Suprapubic skin (tissue), 4 donors: ENCODE results near the gene B3GALT5. TPM values are rescaled to one million over a fixed set of nuclear protein-coding genes. Genes with fewer than 3 reads are reported as not detected.

Source experiments
- DNase-seq, 2 donors: peaks; one replicate each; pipeline ENCODE4 v3.0.0-alpha.2; 2019; ENCODE audit warnings: low spot score in 2 of 2
- H3K27ac ChIP-seq: fragments of 200-600 bp; sonication (generic); one replicate; pipeline ENCODE4 v1.5.1; 2019
- H3K27me3 ChIP-seq: fragments of 200-600 bp; sonication (generic); one replicate; pipeline ENCODE4 v1.5.1; 2019
- H3K36me3 ChIP-seq: fragments of 200-600 bp; sonication (generic); one replicate; pipeline ENCODE4 v1.5.1; 2019
- H3K4me1 ChIP-seq: fragments of 200-600 bp; sonication (generic); one replicate; pipeline ENCODE4 v1.5.1; 2019
- H3K4me3 ChIP-seq: fragments of 200-600 bp; sonication (generic); one replicate; pipeline ENCODE4 v1.5.1; 2019; ENCODE audit warnings: mild to moderate bottlenecking
- H3K9me3 ChIP-seq: fragments of 200-600 bp; sonication (generic); one replicate; pipeline ENCODE4 v1.5.1; 2019
- EP300 ChIP-seq: sonication (generic); formaldehyde crosslinking; IDR thresholded peaks from one replicate; pipeline ENCODE4 v1.6.1; 2017; ENCODE audit warnings: antibody characterized with exemption
- POLR2A ChIP-seq, 2 donors: fragments of 450-650 bp; IDR thresholded peaks; one replicate each; pipeline ENCODE4 v1.6.1; 2017; ENCODE audit warnings: antibody characterized with exemption in 2 of 2, mild to moderate bottlenecking in 2 of 2, moderate library complexity in 2 of 2
- POLR2AphosphoS5 ChIP-seq, 3 donors: sonication (generic); formaldehyde crosslinking; IDR thresholded peaks; one replicate each; pipeline ENCODE4 v1.6.1; 2017; ENCODE audit warnings: antibody characterized with exemption in 3 of 3
- WGBS: methylation state at CpG from one replicate; pipeline ENCODE4 v1.1.5; 2018; 5-methylcytosine and 5-hydroxymethylcytosine counted together
- total RNA-seq, 4 donors: library from RNA; depleted of rRNA; stranded (reverse); fragments of >200 nt; gene quantifications; one replicate each; pipeline ENCODE4 v1.1.0, GENCODE V29; 2016
- TF ChIP-seq, protein P1 (sequence below), 2 donors: fragments of 200-600 bp in 1 of 2; fragments of 450-650 bp in 1 of 2; sonication (generic) in 1 of 2; IDR thresholded peaks; one replicate each; pipeline ENCODE4 v1.5.1; 2016 to 2019; ENCODE audit warnings: antibody characterized with exemption in 2 of 2, mild to moderate bottlenecking in 1 of 2, moderate library complexity in 1 of 2

B3GALT5 gene
- total RNA-seq, 4 donors from 2014 or later, result 0.89 to 5.9 (median 3.1) TPM

DNA sequence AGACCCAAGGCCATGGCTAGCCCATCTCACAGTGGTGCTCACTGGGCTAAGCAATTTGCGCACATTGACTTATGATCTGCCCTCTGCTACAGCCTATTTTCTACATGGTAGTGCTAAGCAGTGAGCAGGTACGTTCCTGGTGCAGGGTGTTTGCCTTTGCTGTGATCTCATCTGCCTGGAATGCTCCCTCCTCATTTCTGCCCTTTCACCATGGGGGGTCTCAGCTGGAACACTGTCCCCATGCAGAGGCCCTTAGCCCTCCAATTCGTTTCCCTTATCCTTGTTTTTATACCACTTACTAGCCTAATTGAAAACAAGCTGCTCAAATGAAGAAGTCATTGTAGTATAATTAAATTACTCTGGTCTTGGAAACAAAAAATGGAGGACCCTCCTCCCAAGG lies 2.0 kb upstream of the B3GALT5 start:
- WGBS, result 69% methylated on average over 3 of the region's 3 CpGs
- Histone ChIP-seq H3K27me3 (peaks cover 44% of the 10 kb centered on the region), H3K27ac (no peak overlapping the region), H3K4me3 (no peak overlapping the region), H3K36me3 (no peaks in the 10 kb centered on the region), H3K4me1 (peaks cover 4% of the 10 kb centered on the region), H3K9me3 (no peaks in the 10 kb centered on the region)
- DNase-seq, result no peak
- TF ChIP-seq POLR2AphosphoS5 (IDR thresholded peaks at IDR 0.05) (no peak), EP300 (no peak), POLR2A (IDR thresholded peaks at IDR 0.05) (no peak)
- TF ChIP-seq, protein P1, sequence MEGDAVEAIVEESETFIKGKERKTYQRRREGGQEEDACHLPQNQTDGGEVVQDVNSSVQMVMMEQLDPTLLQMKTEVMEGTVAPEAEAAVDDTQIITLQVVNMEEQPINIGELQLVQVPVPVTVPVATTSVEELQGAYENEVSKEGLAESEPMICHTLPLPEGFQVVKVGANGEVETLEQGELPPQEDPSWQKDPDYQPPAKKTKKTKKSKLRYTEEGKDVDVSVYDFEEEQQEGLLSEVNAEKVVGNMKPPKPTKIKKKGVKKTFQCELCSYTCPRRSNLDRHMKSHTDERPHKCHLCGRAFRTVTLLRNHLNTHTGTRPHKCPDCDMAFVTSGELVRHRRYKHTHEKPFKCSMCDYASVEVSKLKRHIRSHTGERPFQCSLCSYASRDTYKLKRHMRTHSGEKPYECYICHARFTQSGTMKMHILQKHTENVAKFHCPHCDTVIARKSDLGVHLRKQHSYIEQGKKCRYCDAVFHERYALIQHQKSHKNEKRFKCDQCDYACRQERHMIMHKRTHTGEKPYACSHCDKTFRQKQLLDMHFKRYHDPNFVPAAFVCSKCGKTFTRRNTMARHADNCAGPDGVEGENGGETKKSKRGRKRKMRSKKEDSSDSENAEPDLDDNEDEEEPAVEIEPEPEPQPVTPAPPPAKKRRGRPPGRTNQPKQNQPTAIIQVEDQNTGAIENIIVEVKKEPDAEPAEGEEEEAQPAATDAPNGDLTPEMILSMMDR (IDR thresholded peaks at IDR 0.05), result no peak

DNA sequence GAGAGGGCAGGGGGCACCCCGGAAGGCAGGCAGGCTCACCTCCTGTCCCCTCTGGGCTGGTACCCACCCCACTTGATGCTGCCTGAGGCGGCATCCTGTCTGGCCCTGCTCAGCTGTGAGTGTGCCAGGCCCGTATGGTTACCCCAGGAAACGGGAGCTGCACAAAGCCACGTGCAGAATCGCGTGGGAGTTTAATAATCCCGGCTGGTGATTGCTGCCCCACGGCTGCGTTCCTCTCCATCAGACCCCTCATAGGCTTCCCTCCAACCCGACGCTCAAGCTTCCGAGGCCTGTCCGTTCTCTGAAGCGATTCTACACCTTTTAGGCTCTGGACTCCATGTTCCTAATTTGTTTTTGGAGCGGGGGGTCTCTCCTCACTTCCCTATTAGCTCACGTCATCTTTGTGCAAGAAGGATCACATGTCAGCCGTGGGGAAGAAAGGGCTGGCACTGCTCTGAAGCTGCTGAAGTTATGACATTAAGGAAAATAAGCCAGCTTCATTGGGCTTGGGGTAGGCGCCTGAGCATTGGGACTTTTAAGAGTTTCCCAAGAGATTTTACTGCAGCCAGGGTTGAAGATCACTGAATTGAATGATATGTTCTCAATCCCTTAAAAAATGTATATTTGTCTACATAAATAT lies 1.1 kb upstream of the B3GALT5 start:
- Histone ChIP-seq H3K4me3 (peak overlapping the region; percentile 30), H3K27ac (no peak overlapping the region), H3K9me3 (no peaks in the 10 kb centered on the region), H3K36me3 (no peaks in the 10 kb centered on the region), H3K4me1 (peaks cover 4% of the 10 kb centered on the region), H3K27me3 (peaks cover 44% of the 10 kb centered on the region)
- no peak for DNase-seq
- TF ChIP-seq POLR2AphosphoS5 (IDR thresholded peaks at IDR 0.05) (no peak), POLR2A (IDR thresholded peaks at IDR 0.05) (no peak), EP300 (no peak)
- TF ChIP-seq, protein P1 (IDR thresholded peaks at IDR 0.05), result no peak
- WGBS, result 22% methylated on average over 19 of the region's 19 CpGs

DNA sequence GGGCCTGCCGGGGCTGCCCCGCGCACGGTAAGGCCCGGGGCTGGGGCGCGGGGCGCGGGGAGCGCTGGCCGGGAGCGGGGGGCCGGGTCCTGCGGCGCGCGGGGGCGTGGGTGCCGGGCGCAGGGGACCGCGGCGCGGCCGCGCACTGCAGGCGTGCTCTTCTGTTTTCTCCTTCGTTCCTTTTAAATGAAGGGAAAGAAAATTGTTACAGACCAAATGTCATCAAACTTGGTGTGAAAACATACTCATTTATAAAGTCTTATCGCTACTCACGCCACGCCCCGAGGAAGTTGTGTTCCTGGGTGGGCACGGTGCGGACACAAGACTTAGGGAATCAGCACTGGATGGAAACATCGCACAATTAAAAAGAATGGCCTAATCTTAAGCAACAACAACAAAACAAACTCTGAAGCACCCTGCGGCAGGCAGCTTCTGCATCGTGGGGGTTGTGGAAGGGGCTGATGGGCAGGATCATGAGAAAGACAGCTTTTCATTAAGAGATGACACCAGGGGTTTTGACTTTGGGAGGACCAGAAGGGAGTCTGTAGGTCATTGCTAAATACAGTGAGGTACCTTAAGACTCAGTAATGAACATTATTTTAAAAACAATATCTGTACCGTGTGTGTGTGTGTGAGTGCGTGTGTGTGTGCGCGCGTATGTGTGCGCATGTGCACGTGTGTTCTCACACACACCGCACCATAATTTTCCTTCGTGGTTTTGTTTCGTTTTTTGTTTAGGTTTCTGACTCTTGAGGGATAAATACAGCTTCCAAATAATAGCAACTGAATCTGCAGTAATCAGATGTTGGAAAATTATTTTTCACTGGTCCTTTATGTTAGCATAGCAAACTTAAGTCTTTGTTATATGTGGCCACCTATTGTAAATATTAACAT lies 548 bp downstream of the B3GALT5 start:
- no peak for DNase-seq
- H3K36me3 ChIP-seq, result no peaks in the 10 kb centered on the region
- H3K4me1 ChIP-seq, result peaks cover 4% of the 10 kb centered on the region
- no peak overlapping the region for H3K27ac ChIP-seq
- no peaks in the 10 kb centered on the region for H3K9me3 ChIP-seq
- 20% methylated on average over 21 of the region's 47 CpGs for WGBS
- peak overlapping the region; percentile 30 for H3K4me3 ChIP-seq
- TF ChIP-seq POLR2A (IDR thresholded peaks at IDR 0.05), result no peak
- TF ChIP-seq, protein P1 (IDR thresholded peaks at IDR 0.05), result no peak
- no peak for TF ChIP-seq EP300
- TF ChIP-seq POLR2AphosphoS5 (IDR thresholded peaks at IDR 0.05), result no peak
- peaks cover 44% of the 10 kb centered on the region for H3K27me3 ChIP-seq

DNA sequence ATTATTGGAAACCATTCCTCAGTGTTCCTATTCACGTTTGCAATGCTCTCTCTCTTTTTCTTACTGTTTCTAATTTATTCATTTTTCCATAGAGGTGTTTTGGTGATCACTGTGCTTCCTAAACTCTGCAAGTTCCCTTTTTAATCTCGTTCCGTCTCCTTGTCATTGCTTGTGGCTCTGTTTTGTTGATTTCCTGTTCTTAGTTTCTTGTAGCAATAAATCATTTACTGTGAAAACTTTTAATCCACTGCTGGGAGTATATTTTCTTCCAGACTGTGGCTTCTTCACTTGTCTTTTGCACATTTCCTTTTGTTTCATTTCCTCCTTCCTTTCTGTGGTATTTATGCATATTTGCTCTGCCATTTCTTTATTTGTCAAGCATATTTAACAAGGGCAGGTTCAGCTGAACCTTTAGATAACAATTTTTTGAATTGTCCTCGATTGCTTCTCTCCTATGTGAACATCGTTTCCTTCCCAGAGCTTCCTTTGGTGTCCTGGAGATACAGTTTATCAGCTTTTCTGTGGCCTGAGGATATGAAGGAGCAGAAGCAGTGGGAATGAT lies 3.6 kb downstream of the B3GALT5 start:
- TF ChIP-seq POLR2A (IDR thresholded peaks at IDR 0.05), result no peak
- TF ChIP-seq, protein P1 (IDR thresholded peaks at IDR 0.05), result no peak
- TF ChIP-seq POLR2AphosphoS5 (IDR thresholded peaks at IDR 0.05), result no peak
- TF ChIP-seq EP300, result no peak
- Histone ChIP-seq H3K27ac (no peak overlapping the region), H3K4me3 (no peak overlapping the region), H3K27me3 (peaks cover 37% of the 10 kb centered on the region), H3K9me3 (no peaks in the 10 kb centered on the region), H3K4me1 (peaks cover 4% of the 10 kb centered on the region), H3K36me3 (no peaks in the 10 kb centered on the region)
- no peak for DNase-seq
- WGBS, result 18% methylated on average over 5 of the region's 5 CpGs

DNA sequence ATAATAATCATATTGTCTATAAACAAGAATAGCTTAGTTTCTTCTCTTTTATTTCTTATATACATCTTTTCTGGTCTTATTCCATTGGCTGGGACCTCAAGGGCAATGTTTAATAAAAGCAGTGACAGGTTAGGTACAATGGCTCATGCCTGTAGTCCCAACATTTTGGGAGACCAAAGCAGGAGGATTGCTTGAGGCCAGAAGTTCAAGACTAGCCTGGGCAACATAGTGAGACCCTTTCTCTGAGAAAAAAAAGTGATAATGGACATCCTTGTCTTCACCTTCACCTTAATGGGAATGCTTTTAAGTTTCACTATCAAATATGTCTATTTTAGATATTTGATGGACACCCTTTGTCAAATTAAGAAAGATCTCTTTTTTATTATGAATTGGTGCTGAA lies 8.1 kb downstream of the B3GALT5 start:
- Histone ChIP-seq H3K9me3 (no peaks in the 10 kb centered on the region), H3K4me1 (no peaks in the 10 kb centered on the region), H3K36me3 (no peaks in the 10 kb centered on the region), H3K4me3 (no peak overlapping the region), H3K27me3 (no peaks in the 10 kb centered on the region), H3K27ac (no peak overlapping the region)
- no peak for DNase-seq
- TF ChIP-seq, protein P1 (IDR thresholded peaks at IDR 0.05), result no peak
